Measurements from ENCODE around the gene MAD1L1.

MAD1L1 gene

GRCh38 chr7:2134740-2135139 is 98.0 kb downstream of the MAD1L1 start:
- Histone ChIP-seq H3K4me3 (ENCODE audit: low read length) (no peak overlapping the region), H3K27ac (ENCODE audit: low read depth, low read length) (no peak overlapping the region), H3K4me1 (ENCODE audit: control insufficient read depth, insufficient read depth, low read length) (no peaks in the 10 kb centered on the region)

GRCh38 chr7:2132243-2132642 is 100.5 kb downstream of the MAD1L1 start:
- H3K36me3 ChIP-seq (ENCODE audit: control insufficient read depth, insufficient read depth, low read length), result peaks cover 4% of the 10 kb centered on the region
- H3K9ac ChIP-seq (ENCODE audit: low read length), result no peak overlapping the region
- no peak overlapping the region for H3K4me3 ChIP-seq (ENCODE audit: low read length)
- H3K27me3 ChIP-seq (ENCODE audit: control insufficient read depth, insufficient read depth, low read length), result no peaks in the 10 kb centered on the region
- no peaks in the 10 kb centered on the region for H3K4me1 ChIP-seq (ENCODE audit: control insufficient read depth, insufficient read depth, low read length)
- H3K27ac ChIP-seq (ENCODE audit: low read depth, low read length), result no peak overlapping the region

More at GRCh38 chr7:2134740-2135139, 98.0 kb downstream of the MAD1L1 start:
- Histone ChIP-seq H3K27me3 (ENCODE audit: control insufficient read depth, insufficient read depth, low read length) (no peaks in the 10 kb centered on the region), H3K9ac (ENCODE audit: low read length) (no peak overlapping the region), H3K36me3 (ENCODE audit: control insufficient read depth, insufficient read depth, low read length) (peaks cover 6% of the 10 kb centered on the region)

DNA sequence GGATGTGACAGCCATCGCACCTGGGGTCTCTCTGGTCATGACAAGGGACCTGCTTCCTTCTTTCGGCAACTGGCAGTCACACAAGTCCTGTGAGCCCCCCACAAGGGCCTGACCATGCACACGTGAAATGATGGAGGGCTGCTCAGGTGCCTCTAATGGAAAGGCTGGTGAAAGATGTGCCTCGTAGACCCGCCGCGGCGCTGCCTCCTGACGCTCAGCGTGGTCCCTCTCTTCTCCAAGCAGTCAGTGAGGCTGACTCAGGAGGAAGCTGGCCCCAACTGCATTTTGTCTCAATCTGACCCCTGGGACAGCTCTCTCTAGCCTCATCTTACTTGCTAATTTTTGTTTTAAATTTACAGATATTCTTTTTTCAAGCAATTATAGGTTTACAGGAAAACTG is 100.9 kb downstream of the MAD1L1 start:
- no peaks in the 10 kb centered on the region for H3K4me1 ChIP-seq (ENCODE audit: control insufficient read depth, insufficient read depth, low read length)
- H3K9ac ChIP-seq (ENCODE audit: low read length), result no peak overlapping the region
- no peak overlapping the region for H3K27ac ChIP-seq (ENCODE audit: low read depth, low read length)
- H3K36me3 ChIP-seq (ENCODE audit: control insufficient read depth, insufficient read depth, low read length), result peaks cover 4% of the 10 kb centered on the region
- no peaks in the 10 kb centered on the region for H3K27me3 ChIP-seq (ENCODE audit: control insufficient read depth, insufficient read depth, low read length)
- H3K4me3 ChIP-seq (ENCODE audit: low read length), result no peak overlapping the region

DNA sequence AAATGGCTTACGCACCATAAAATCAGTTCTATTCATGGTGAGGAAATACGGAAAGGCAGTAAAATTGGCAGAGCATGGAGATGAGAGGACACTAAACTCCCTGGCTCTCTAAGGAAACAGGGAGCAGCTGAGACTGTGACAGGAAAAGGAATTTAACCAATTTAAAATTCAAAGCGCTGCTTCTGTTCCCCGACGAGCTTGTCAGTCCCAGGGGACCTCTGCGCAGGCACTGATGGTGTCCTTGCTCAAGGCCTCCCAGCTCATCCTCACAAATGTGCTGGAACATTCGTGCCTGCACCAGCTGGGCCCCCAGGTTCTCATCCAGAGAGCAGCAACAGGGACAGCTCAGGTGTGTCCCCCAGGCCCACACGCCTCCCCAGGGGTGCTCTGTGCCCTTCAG is 101.4 kb downstream of the MAD1L1 start:
- H3K36me3 ChIP-seq (ENCODE audit: control insufficient read depth, insufficient read depth, low read length), result peaks cover 4% of the 10 kb centered on the region
- no peak overlapping the region for H3K9ac ChIP-seq (ENCODE audit: low read length)
- no peak overlapping the region for H3K4me3 ChIP-seq (ENCODE audit: low read length)
- H3K27me3 ChIP-seq (ENCODE audit: control insufficient read depth, insufficient read depth, low read length), result no peaks in the 10 kb centered on the region
- no peaks in the 10 kb centered on the region for H3K4me1 ChIP-seq (ENCODE audit: control insufficient read depth, insufficient read depth, low read length)
- no peak overlapping the region for H3K27ac ChIP-seq (ENCODE audit: low read depth, low read length)

GRCh38 chr7:2130096-2130375 is 102.7 kb downstream of the MAD1L1 start:
- Histone ChIP-seq H3K4me3 (ENCODE audit: low read length) (no peak overlapping the region), H3K9ac (ENCODE audit: low read length) (no peak overlapping the region), H3K36me3 (ENCODE audit: control insufficient read depth, insufficient read depth, low read length) (peaks cover 4% of the 10 kb centered on the region), H3K27ac (ENCODE audit: low read depth, low read length) (no peak overlapping the region), H3K4me1 (ENCODE audit: control insufficient read depth, insufficient read depth, low read length) (no peaks in the 10 kb centered on the region), H3K27me3 (ENCODE audit: control insufficient read depth, insufficient read depth, low read length) (no peaks in the 10 kb centered on the region)

GRCh38 chr7:2129323-2130095 is 103.2 kb downstream of the MAD1L1 start:
- no peaks in the 10 kb centered on the region for H3K4me1 ChIP-seq (ENCODE audit: control insufficient read depth, insufficient read depth, low read length)
- no peaks in the 10 kb centered on the region for H3K27me3 ChIP-seq (ENCODE audit: control insufficient read depth, insufficient read depth, low read length)
- no peak overlapping the region for H3K27ac ChIP-seq (ENCODE audit: low read depth, low read length)
- no peak overlapping the region for H3K4me3 ChIP-seq (ENCODE audit: low read length)
- H3K9ac ChIP-seq (ENCODE audit: low read length), result no peak overlapping the region
- H3K36me3 ChIP-seq (ENCODE audit: control insufficient read depth, insufficient read depth, low read length), result peaks cover 4% of the 10 kb centered on the region

GRCh38 chr7:2128601-2129322 is 104.0 kb downstream of the MAD1L1 start:
- H3K4me1 ChIP-seq (ENCODE audit: control insufficient read depth, insufficient read depth, low read length), result no peaks in the 10 kb centered on the region
- no peak overlapping the region for H3K4me3 ChIP-seq (ENCODE audit: low read length)
- H3K27ac ChIP-seq (ENCODE audit: low read depth, low read length), result no peak overlapping the region
- no peaks in the 10 kb centered on the region for H3K27me3 ChIP-seq (ENCODE audit: control insufficient read depth, insufficient read depth, low read length)
- H3K36me3 ChIP-seq (ENCODE audit: control insufficient read depth, insufficient read depth, low read length), result peaks cover 3% of the 10 kb centered on the region
- H3K9ac ChIP-seq (ENCODE audit: low read length), result no peak overlapping the region

- Histone ChIP-seq H3K27me3 (ENCODE audit: control insufficient read depth, insufficient read depth, low read length) (no peaks in the 10 kb centered on the region), H3K27ac (ENCODE audit: low read depth, low read length) (no peak overlapping the region), H3K9ac (ENCODE audit: low read length) (no peak overlapping the region), H3K4me1 (ENCODE audit: control insufficient read depth, insufficient read depth, low read length) (no peaks in the 10 kb centered on the region), H3K36me3 (ENCODE audit: control insufficient read depth, insufficient read depth, low read length) (peaks cover 2% of the 10 kb centered on the region), H3K4me3 (ENCODE audit: low read length) (no peak overlapping the region)
These were observed 106.1 kb downstream of the MAD1L1 start for GRCh38 chr7:2126621-2127020.

GRCh38 chr7:2125931-2126330 is 106.8 kb downstream of the MAD1L1 start:
- Histone ChIP-seq H3K27me3 (ENCODE audit: control insufficient read depth, insufficient read depth, low read length) (no peaks in the 10 kb centered on the region), H3K4me1 (ENCODE audit: control insufficient read depth, insufficient read depth, low read length) (no peaks in the 10 kb centered on the region), H3K4me3 (ENCODE audit: low read length) (no peak overlapping the region), H3K9ac (ENCODE audit: low read length) (no peak overlapping the region), H3K27ac (ENCODE audit: low read depth, low read length) (no peak overlapping the region), H3K36me3 (ENCODE audit: control insufficient read depth, insufficient read depth, low read length) (peaks cover 2% of the 10 kb centered on the region)

GRCh38 chr7:2124604-2125345 is 108.0 kb downstream of the MAD1L1 start:
- Histone ChIP-seq H3K27ac (ENCODE audit: low read depth, low read length) (no peak overlapping the region), H3K36me3 (ENCODE audit: control insufficient read depth, insufficient read depth, low read length) (peaks cover 2% of the 10 kb centered on the region), H3K4me1 (ENCODE audit: control insufficient read depth, insufficient read depth, low read length) (no peaks in the 10 kb centered on the region), H3K9ac (ENCODE audit: low read length) (no peak overlapping the region), H3K4me3 (ENCODE audit: low read length) (no peak overlapping the region), H3K27me3 (ENCODE audit: control insufficient read depth, insufficient read depth, low read length) (no peaks in the 10 kb centered on the region)

- Histone ChIP-seq H3K27me3 (ENCODE audit: control insufficient read depth, insufficient read depth, low read length) (no peaks in the 10 kb centered on the region), H3K4me1 (ENCODE audit: control insufficient read depth, insufficient read depth, low read length) (no peaks in the 10 kb centered on the region), H3K27ac (ENCODE audit: low read depth, low read length) (no peak overlapping the region), H3K4me3 (ENCODE audit: low read length) (no peak overlapping the region), H3K9ac (ENCODE audit: low read length) (no peak overlapping the region), H3K36me3 (ENCODE audit: control insufficient read depth, insufficient read depth, low read length) (peaks cover 2% of the 10 kb centered on the region)
These were observed 108.8 kb downstream of the MAD1L1 start for GRCh38 chr7:2123916-2124315.

DNA sequence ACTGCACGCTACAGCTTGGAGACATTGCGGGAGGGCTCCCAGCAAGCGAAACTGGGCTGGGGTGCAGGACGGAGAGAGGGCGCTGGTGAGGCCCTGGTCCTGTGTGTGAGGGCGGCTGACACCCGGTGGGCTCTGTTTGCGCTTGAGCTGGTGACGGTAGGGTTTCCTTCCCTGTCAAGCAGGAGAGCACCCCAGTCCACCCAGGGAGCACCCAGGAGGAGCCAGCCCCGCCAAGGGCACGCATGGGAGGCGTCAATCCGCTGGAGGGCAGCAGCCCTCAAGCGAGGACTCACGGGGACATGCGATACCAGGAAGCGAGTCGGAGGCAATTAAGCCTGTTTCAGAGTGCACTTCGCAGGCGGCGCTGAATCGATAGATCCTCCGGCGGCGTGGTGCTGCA is 109.4 kb downstream of the MAD1L1 start:
- H3K27me3 ChIP-seq (ENCODE audit: control insufficient read depth, insufficient read depth, low read length), result no peaks in the 10 kb centered on the region

More for the DNA sequence above, 109.4 kb downstream of the MAD1L1 start:
- Histone ChIP-seq H3K4me1 (ENCODE audit: control insufficient read depth, insufficient read depth, low read length) (no peaks in the 10 kb centered on the region), H3K36me3 (ENCODE audit: control insufficient read depth, insufficient read depth, low read length) (peaks cover 2% of the 10 kb centered on the region), H3K4me3 (ENCODE audit: low read length) (no peak overlapping the region), H3K27ac (ENCODE audit: low read depth, low read length) (no peak overlapping the region), H3K9ac (ENCODE audit: low read length) (no peak overlapping the region)

All from rectal smooth muscle tissue (tissue), 1 donor.